H9 (cell line): ENCODE measurements around the gene CD180. TPM values are rescaled to one million over a fixed set of nuclear protein-coding genes. Genes with fewer than 3 reads are reported as not detected.

Experiments
- DNase-seq: peaks from one replicate; pipeline ENCODE4 v3.0.0-alpha.2; 2017
- H2AFZ ChIP-seq: one replicate; pipeline ENCODE4 v1.6.1; 2013; ENCODE audit warnings: mild to moderate bottlenecking, low read length, control low read depth, moderate library complexity
- H2AK5ac ChIP-seq: 2 replicates; pipeline ENCODE4 v1.6.1; 2013; ENCODE audit warnings: low read length, control low read depth, mixed read lengths; ENCODE audit not compliant: insufficient read length
- H2BK120ac ChIP-seq: one replicate; pipeline ENCODE4 v1.6.1; 2013; ENCODE audit warnings: low read depth, mild to moderate bottlenecking, low read length, control low read depth, inconsistent platforms; ENCODE audit not compliant: poor library complexity, severe bottlenecking
- H2BK12ac ChIP-seq: 2 replicates; pipeline ENCODE4 v1.6.1; 2013; ENCODE audit warnings: low read length, control low read depth, mixed read lengths, low read depth; ENCODE audit not compliant: insufficient read length
- H2BK15ac ChIP-seq: 2 replicates; pipeline ENCODE4 v1.6.1; 2013; ENCODE audit warnings: low read depth, low read length, control low read depth
- H2BK20ac ChIP-seq: one replicate; pipeline ENCODE4 v1.6.1; 2013; ENCODE audit warnings: low read depth, mild to moderate bottlenecking, low read length, control low read depth, inconsistent platforms; ENCODE audit not compliant: poor library complexity, severe bottlenecking
- H2BK5ac ChIP-seq: 2 replicates; pipeline ENCODE4 v1.6.1; 2013; ENCODE audit warnings: low read length, control low read depth, mixed read lengths; ENCODE audit not compliant: insufficient read length
- H3K14ac ChIP-seq: 2 replicates; pipeline ENCODE4 v1.6.1; 2013; ENCODE audit warnings: low read length, control low read depth; ENCODE audit not compliant: insufficient read depth
- H3K18ac ChIP-seq: 2 replicates; pipeline ENCODE4 v1.6.1; 2013; ENCODE audit warnings: low read depth, mild to moderate bottlenecking, mixed read lengths, low read length, control low read depth; ENCODE audit not compliant: insufficient read length
- H3K23ac ChIP-seq: 2 replicates; pipeline ENCODE4 v1.6.1; 2013; ENCODE audit warnings: low read length, control low read depth, mixed read lengths, low read depth; ENCODE audit not compliant: insufficient read length
- H3K23me2 ChIP-seq: 2 replicates; pipeline ENCODE4 v1.6.1; 2013; ENCODE audit warnings: low read depth, mild to moderate bottlenecking, mixed read lengths, low read length, control low read depth; ENCODE audit not compliant: insufficient read length, poor library complexity, severe bottlenecking
- H3K27ac ChIP-seq: 2 replicates; pipeline ENCODE4 v1.5.1; 2013; ENCODE audit warnings: low read length, control low read depth, mixed read lengths, low read depth; ENCODE audit not compliant: insufficient read length
- H3K27me3 ChIP-seq: 2 replicates; pipeline ENCODE4 v1.6.1; 2013; ENCODE audit warnings: low read length, control low read depth, inconsistent platforms; ENCODE audit not compliant: insufficient read depth
- H3K4ac ChIP-seq: 2 replicates; pipeline ENCODE4 v1.6.1; 2013; ENCODE audit warnings: low read depth, mild to moderate bottlenecking, control low read depth, inconsistent platforms, low read length, moderate library complexity
- H3K4me1 ChIP-seq: 2 replicates; pipeline ENCODE4 v1.6.1; 2013; ENCODE audit warnings: low read length, control low read depth, inconsistent platforms; ENCODE audit not compliant: insufficient read depth
- H3K4me2 ChIP-seq: 2 replicates; pipeline ENCODE4 v1.6.1; 2013; ENCODE audit warnings: low read length, control low read depth, mixed read lengths; ENCODE audit not compliant: insufficient read length, insufficient read depth
- H3K56ac ChIP-seq: 2 replicates; pipeline ENCODE4 v1.6.1; 2013; ENCODE audit warnings: low read depth, mild to moderate bottlenecking, mixed read lengths, low read length, control low read depth; ENCODE audit not compliant: insufficient read length
- H3K79me1 ChIP-seq: 2 replicates; pipeline ENCODE4 v1.6.1; 2013; ENCODE audit warnings: low read depth, mild to moderate bottlenecking, moderate library complexity, low read length, control low read depth, inconsistent platforms; ENCODE audit not compliant: insufficient read depth, poor library complexity, severe bottlenecking
- H3K79me2 ChIP-seq: 2 replicates; pipeline ENCODE4 v1.6.1; 2013; ENCODE audit warnings: low read length, control low read depth, inconsistent platforms; ENCODE audit not compliant: insufficient read depth
- H3K9ac ChIP-seq: 2 replicates; pipeline ENCODE4 v1.6.1; 2013; ENCODE audit warnings: low read length, control low read depth, mixed read lengths; ENCODE audit not compliant: insufficient read length; ENCODE audit errors: extremely low read depth
- H3K9me3 ChIP-seq: one replicate; pipeline ENCODE4 v1.6.1; 2013; ENCODE audit warnings: low read depth, low read length, inconsistent platforms; ENCODE audit not compliant: control insufficient read depth
- H3T11ph ChIP-seq: one replicate; pipeline ENCODE4 v1.6.1; 2013; ENCODE audit warnings: mild to moderate bottlenecking, low read length, control low read depth, inconsistent platforms
- H4K20me1 ChIP-seq: one replicate; pipeline ENCODE4 v1.6.1; 2013; ENCODE audit not compliant: control insufficient read depth, insufficient read length, insufficient read depth
- H4K5ac ChIP-seq: 2 replicates; pipeline ENCODE4 v1.6.1; 2013; ENCODE audit warnings: low read depth, mild to moderate bottlenecking, mixed read lengths, low read length, control low read depth; ENCODE audit not compliant: insufficient read length
- H4K8ac ChIP-seq: replicated peaks from 2 replicates; pipeline ENCODE4 v1.6.1; 2013; ENCODE audit warnings: low read length, control low read depth, mixed read lengths, low read depth; ENCODE audit not compliant: insufficient read length
- H4K91ac ChIP-seq: 2 replicates; pipeline ENCODE4 v1.6.1; 2013; ENCODE audit warnings: low read depth, mild to moderate bottlenecking, moderate library complexity, mixed read lengths, low read length, control low read depth; ENCODE audit not compliant: insufficient read length
- H3K27ac Mint-ChIP-seq, 3 experiments: 2 replicates in 2 of 3; 3 replicates in 1 of 3; pipeline ENCODE4 v1.8.0; 2020 to 2021; ENCODE audit warnings: mixed read lengths in 3 of 3, mild to moderate bottlenecking in 1 of 3, moderate library complexity in 1 of 3
- H3K27me3 Mint-ChIP-seq: 2 replicates; pipeline ENCODE4 v1.8.0; 2021; ENCODE audit warnings: low read depth, mild to moderate bottlenecking, moderate library complexity, mixed read lengths
- H3K36me3 Mint-ChIP-seq, 3 experiments: 2 replicates in 2 of 3; 3 replicates in 1 of 3; pipeline ENCODE4 v1.8.0; 2020 to 2021; ENCODE audit warnings: low read depth in 3 of 3, mixed read lengths in 3 of 3; ENCODE audit not compliant: insufficient read depth in 1 of 3
- H3K4me1 Mint-ChIP-seq, 2 experiments: 2 replicates each; pipeline ENCODE4 v1.8.0; 2020; ENCODE audit warnings: mixed read lengths in 2 of 2
- H3K4me3 Mint-ChIP-seq, 2 experiments: 2 replicates in 1 of 2; 3 replicates in 1 of 2; pipeline ENCODE4 v1.8.0; 2020 to 2021; ENCODE audit warnings: mild to moderate bottlenecking in 2 of 2, mixed read lengths in 2 of 2, moderate library complexity in 1 of 2
- H3K9me3 Mint-ChIP-seq, 2 experiments: 2 replicates in 1 of 2; 3 replicates in 1 of 2; pipeline ENCODE4 v1.8.0; 2020; ENCODE audit warnings: mild to moderate bottlenecking in 2 of 2, mixed read lengths in 2 of 2, moderate library complexity in 1 of 2
- WGBS: extraction: QIAGEN DNeasy Blood & Tissue Kit; methylation state at CpG from one replicate; pipeline ENCODE4 v1.1.7; 2013; ENCODE audit warnings: missing lambda C conversion rate, low lambda C conversion rate, mixed read lengths; ENCODE audit not compliant: insufficient read length; ENCODE audit errors: extremely low coverage; 5-methylcytosine and 5-hydroxymethylcytosine counted together
- total RNA-seq: library from RNA; stranded (reverse); gene quantifications from 2 replicates; pipeline ENCODE4 v1.2.1, GENCODE V29; 2021
- TF ChIP-seq, protein P1 (sequence below): fragments of 200-600 bp; sonication (generic); conservative IDR thresholded peaks from 3 replicates; pipeline ENCODE4 v1.8.0; 2021; ENCODE audit warnings: antibody characterized with exemption, mild to moderate bottlenecking

Gene CD180
- total RNA-seq, 1 experiment from 2014 or later = not detected

DNA sequence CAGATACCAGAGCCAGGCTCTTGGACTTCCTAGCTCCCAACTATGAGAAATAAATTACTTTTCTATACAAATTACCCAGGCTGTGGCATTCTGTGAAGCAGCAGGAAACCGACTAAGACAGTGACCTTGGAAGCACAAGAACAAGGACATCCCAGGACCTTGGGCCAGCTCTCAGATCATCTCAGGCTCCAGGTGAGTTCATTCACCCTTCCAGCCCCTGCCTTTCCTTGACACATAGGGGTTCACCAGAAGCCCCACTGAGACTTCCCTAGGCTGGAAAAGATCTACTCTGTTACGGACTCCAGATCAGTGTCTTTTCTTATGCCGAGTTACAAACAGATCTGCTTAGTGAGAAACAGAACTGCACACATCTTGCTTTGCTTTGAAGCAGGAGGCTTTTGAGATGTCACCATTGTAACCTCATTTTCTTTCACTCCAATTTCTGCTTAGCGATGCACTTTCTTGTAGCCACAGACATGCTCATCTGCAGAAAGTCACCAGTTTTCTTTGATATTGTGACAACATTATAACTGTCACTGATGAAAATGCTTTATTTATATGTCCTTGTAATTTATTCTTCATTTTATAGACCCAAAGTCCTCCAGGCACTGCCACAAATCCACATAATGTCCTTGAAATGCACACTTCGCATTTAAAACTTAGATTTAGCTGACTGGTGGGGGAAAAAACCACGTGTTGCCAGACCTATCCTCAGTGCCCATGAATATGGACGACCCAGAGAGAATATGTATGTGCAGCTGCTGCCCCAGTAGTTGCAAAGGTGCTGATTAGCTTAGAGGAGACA is 8.1 kb downstream of the CD180 start:
- no peak overlapping the region for H4K5ac ChIP-seq
- TF ChIP-seq, protein P1, sequence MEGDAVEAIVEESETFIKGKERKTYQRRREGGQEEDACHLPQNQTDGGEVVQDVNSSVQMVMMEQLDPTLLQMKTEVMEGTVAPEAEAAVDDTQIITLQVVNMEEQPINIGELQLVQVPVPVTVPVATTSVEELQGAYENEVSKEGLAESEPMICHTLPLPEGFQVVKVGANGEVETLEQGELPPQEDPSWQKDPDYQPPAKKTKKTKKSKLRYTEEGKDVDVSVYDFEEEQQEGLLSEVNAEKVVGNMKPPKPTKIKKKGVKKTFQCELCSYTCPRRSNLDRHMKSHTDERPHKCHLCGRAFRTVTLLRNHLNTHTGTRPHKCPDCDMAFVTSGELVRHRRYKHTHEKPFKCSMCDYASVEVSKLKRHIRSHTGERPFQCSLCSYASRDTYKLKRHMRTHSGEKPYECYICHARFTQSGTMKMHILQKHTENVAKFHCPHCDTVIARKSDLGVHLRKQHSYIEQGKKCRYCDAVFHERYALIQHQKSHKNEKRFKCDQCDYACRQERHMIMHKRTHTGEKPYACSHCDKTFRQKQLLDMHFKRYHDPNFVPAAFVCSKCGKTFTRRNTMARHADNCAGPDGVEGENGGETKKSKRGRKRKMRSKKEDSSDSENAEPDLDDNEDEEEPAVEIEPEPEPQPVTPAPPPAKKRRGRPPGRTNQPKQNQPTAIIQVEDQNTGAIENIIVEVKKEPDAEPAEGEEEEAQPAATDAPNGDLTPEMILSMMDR = no peak
- no peak for DNase-seq
- H2BK120ac ChIP-seq = no peak overlapping the region
- no peak overlapping the region for H3K9ac ChIP-seq
- no peak overlapping the region for H2BK15ac ChIP-seq
- peaks cover 5 to 17% (median 7%) of the 10 kb centered on the region in 3 experiments; a peak in 6 of 7 replicates for H3K36me3 Mint-ChIP-seq
- WGBS = no CpG with 5 or more reads among the region's 7 CpGs
- peaks cover 5% of the 10 kb centered on the region for H3K27me3 Mint-ChIP-seq
- peaks cover 19 to 22% of the 10 kb centered on the region in 2 experiments for H3K4me1 Mint-ChIP-seq
- no peak overlapping the region for H3K23ac ChIP-seq
- no peak overlapping the region for H3K4ac ChIP-seq
- no peaks in the 10 kb centered on the region for H3K27me3 ChIP-seq
- H3K4me1 ChIP-seq = peaks cover 7% of the 10 kb centered on the region; the same call in 1 of the 2 replicates
- no peaks in the 10 kb centered on the region for H3K9me3 ChIP-seq
- H3K27ac Mint-ChIP-seq = no peak overlapping the region; a peak in 1 of 7 replicates
- H4K20me1 ChIP-seq = no peaks in the 10 kb centered on the region
- no peak overlapping the region for H2BK5ac ChIP-seq
- no peak overlapping the region for H2BK20ac ChIP-seq
- H3K23me2 ChIP-seq = no peaks in the 10 kb centered on the region
- no peaks in the 10 kb centered on the region for H3K79me1 ChIP-seq
- H2BK12ac ChIP-seq = no peak overlapping the region
- no peak overlapping the region for H3K56ac ChIP-seq
- H3K4me3 Mint-ChIP-seq = no peak overlapping the region
- H2AFZ ChIP-seq = no peak overlapping the region
- no peak overlapping the region for H2AK5ac ChIP-seq
- no peak overlapping the region for H3K4me2 ChIP-seq
- H3K79me2 ChIP-seq = no peaks in the 10 kb centered on the region
- H3K14ac ChIP-seq = no peak overlapping the region
- H3T11ph ChIP-seq = no peak overlapping the region
- peaks cover 11 to 16% of the 10 kb centered on the region in 2 experiments for H3K9me3 Mint-ChIP-seq
- H4K91ac ChIP-seq = no peak overlapping the region
- H3K18ac ChIP-seq = no peak overlapping the region
- H3K27ac ChIP-seq = no peak overlapping the region
- H4K8ac ChIP-seq = no peak overlapping the region
